COLO668 (cell line): Measurements from ENCODE around the gene MPHOSPH6.
"Not testable (repeated sequence)": the region's sequence is repeated elsewhere in the genome, so short reads cannot be mapped to it uniquely, and the experiment has no call there.

Experiments used
- DNase-seq: peaks from one replicate; lab custom pipeline; 2025; ENCODE audit not compliant: unreplicated experiment; lab: John Stamatoyannopoulos, UW

The MPHOSPH6 gene

DNA sequence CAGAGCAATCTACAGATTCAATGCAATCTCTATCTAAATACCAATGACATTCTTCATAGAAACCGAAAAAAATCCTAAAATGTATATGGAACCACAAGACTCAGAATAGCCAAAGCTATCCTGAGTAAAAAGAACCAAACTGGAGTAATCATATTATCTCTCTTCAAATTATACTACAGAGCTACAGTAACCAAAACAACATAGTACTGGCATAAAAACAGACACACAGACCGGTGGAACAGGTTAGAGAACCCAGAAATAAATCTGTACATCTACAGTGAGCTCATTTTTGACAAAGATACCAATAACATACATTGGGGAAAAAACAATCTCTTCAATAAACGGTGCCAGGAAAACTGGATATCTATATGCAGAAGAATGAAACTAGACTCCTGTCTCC, 45.4 kb downstream of the MPHOSPH6 start:
- no peak for DNase-seq

DNA sequence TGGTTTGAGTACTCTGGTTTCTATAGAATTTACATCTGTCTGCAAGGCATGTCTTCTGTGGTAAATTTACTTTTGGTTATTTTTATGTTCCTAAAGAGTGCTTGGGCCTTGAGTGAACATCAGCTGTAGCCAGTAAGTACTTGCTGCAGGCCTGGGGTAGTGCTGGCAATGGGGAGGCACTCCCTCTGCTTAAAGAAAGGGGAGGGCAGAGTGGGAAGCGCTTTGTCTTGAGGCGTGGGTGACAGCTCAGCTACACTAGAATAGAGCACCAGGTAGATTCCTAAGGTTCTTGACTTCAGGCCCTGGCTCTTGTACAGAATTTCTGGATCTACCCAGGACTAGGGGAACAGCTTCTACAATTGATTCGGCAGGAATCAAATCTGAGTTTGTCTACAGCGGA, 50.6 kb downstream of the MPHOSPH6 start:
- no peak for DNase-seq

DNA sequence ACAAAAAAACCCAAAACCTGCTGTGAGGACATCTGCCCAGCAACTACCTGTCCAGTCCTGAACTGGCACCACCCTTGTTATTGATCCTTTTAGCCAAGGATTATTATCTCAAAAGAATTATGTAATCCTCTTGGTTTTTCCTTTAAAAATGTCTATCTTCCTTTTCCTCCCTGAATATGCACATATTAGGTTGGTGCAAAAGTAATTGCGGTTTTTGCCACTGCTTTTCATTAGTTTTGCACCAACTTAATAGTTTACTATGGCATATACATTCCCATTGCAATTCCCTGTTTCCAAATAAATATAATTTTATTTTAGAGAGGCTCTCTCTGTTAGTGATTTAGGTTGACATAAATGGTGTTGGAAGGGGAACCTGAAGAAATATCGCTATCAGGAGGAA, 51.3 kb downstream of the MPHOSPH6 start:
- DNase-seq: no peak

DNA sequence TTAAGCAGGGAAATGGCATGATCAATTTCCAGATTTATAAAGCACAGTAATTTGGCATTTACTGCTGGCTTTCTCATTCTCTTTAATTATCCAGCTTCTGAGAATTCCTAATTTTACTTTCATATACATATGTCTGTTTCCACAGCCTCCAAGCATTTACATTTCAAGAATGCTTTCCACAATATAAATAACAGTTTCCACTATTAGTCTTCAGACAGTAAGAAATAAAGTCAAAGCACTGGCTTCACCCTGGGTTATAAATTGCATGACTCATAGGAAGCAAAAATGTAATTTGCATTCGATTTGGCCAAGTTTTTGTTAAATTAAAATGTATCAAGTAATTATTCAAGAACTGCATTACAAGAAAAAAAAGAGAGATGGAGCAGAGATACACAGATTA, 53.5 kb downstream of the MPHOSPH6 start:
- DNase-seq: no peak

DNA sequence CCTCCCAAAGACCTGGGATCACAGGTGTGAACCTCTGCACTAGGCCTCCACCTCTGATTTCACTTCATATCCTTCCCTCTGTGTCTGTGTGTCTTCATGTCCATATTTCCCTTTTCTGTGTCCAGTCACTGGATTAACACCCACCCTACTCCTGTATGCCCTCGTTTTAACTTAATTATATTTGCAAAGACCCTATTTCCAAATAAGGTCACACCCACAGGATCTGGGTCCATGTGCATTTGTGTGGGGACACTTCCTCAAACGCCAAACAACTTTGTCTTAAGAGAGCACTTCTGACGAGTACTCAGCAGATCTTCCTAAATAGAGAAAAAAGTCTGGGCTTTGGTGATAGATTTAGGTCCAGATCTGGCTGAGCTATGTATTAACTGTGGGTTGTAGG, 56.3 kb downstream of the MPHOSPH6 start:
- no peak for DNase-seq

DNA sequence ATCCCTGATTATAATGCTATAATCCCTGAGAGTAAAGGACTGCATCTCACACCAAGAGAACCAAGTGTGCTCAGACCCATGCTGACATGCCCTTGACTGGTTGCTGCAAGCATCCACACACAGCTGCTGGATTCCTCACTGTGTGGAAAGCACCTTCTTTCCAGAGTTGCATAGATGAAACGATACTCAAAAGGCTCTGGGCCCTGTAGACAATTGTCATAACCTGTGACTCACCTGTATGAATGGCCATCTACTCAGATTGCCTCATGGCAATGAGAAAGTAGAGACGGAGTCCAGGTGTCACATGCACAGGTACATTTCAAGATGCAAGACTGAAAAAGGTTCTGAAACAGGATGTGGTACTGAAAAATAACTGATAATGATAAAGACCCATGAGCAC, 58.1 kb downstream of the MPHOSPH6 start:
- no peak for DNase-seq

DNA sequence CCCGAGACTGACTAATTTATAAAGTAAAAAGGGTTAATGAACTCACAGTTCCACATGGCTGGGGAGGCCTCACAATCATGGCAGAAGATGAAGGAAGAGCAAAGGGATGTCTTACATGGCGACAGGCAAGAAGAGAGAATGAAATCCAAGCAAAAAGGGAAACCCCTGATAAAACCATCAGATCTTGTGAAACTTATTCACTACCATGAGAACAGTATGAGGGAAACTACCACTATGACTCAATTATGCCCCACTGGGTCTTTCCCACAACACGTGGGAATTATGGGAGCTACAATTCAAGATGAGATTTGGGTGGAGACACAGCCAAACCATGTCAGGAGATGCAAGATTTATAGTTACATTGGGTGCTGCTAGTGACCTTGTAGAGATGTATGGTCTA, 60.8 kb downstream of the MPHOSPH6 start:
- DNase-seq: not testable (repeated sequence)

DNA sequence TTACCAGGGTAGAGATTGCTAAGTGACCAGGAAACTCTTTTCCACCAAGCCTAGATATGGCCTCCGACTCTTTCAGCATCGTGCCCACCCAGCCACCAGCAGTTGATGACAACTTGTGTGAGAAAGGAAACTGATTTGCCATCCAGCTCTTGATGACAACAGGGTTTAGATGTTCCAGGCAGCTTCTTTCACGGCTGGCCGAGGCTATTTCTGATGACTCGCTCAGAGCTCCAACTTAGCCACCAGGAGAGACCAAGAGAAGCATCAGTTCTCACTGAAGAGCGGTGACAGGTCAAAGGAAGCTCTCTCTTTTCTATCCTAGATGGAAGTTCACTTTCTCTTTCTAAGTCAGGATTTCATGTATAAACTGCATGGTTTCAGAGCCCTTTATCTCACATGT, 61.2 kb downstream of the MPHOSPH6 start:
- no peak for DNase-seq

DNA sequence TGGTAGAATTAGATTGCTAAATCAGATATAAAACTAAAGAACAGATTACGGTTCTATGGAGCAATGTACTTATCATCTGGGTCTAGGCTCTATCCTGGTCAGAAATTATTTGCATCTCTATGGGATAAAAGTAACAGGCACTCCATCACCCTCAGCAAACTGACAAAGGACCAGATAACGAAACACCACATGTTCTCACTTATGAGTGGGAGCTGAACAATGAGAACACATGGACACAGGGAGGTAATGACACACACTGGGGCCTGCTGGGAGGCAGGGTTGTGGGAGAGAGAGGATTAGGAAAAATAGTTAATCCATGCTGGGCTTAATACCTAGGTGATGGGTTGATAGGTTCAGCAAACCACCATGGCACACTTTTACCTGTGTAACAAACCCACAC, 61.9 kb downstream of the MPHOSPH6 start:
- DNase-seq: no peak

DNA sequence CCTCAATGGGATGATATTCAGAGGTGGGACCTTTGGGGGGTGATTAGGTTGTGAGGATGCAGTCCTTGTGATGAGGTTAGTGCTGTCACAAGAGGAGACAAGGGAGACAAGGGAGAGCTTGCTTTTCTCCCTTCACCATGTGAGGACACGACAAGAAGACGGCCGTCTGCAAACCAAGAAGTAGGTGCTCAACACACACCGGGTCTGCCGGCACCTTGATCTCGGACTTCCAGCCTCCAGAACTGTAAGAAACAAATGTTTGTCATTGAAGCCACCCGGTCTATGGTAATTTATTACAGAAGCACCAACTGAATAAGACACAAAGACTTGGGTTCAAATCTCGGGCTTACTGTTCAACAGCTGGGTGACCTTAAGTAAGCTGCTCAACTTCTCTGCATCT, 64.9 kb downstream of the MPHOSPH6 start:
- no peak for DNase-seq
